ENCODE results near the gene TDP1. TPM values are rescaled to one million over a fixed set of nuclear protein-coding genes. Genes with fewer than 3 reads are reported as not detected.

The TDP1 gene
- total RNA-seq, result 10 to 100 TPM; 12.0 to 18.2 TPM

GRCh38 chr14:89955745-89956660, at the start of gene TDP1:
Gene TDP1, plus strand, starts transcription at chr14:89955927. Its CDS starts 7,188 bp downstream, at chr14:89963115.
- Histone ChIP-seq H3K36me3 (no peaks in the 10 kb centered on the region), H3K27ac (peak within 1 kb of the TSS; percentile 83 to 84), H3K4me1 (replicated peaks) (no peaks in the 10 kb centered on the region), H3K27me3 (replicated peaks; ENCODE audit: insufficient read depth) (no peaks in the 10 kb centered on the region), H3K4me3 (peak within 1 kb of the TSS; percentile 66 to 84), H3K9me3 (no peaks in the 10 kb centered on the region)
- intact Hi-C loops (cut with DNase I), result no loop called here
- under 1% methylated on average over 72 of the region's 84 CpGs for WGBS
- DNase-seq (ENCODE audit: low spot score), result peak; percentile 97
- TF ChIP-seq POLR2A (IDR thresholded peaks at IDR 0.05) (peak; percentile 85), POLR2AphosphoS5 (IDR thresholded peaks at IDR 0.05) (peak; percentile 96)
- TF ChIP-seq, protein P1, sequence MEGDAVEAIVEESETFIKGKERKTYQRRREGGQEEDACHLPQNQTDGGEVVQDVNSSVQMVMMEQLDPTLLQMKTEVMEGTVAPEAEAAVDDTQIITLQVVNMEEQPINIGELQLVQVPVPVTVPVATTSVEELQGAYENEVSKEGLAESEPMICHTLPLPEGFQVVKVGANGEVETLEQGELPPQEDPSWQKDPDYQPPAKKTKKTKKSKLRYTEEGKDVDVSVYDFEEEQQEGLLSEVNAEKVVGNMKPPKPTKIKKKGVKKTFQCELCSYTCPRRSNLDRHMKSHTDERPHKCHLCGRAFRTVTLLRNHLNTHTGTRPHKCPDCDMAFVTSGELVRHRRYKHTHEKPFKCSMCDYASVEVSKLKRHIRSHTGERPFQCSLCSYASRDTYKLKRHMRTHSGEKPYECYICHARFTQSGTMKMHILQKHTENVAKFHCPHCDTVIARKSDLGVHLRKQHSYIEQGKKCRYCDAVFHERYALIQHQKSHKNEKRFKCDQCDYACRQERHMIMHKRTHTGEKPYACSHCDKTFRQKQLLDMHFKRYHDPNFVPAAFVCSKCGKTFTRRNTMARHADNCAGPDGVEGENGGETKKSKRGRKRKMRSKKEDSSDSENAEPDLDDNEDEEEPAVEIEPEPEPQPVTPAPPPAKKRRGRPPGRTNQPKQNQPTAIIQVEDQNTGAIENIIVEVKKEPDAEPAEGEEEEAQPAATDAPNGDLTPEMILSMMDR (IDR thresholded peaks at IDR 0.05), result peak in 2 of 4 experiments; percentile 31 to 35

GRCh38 chr14:89906000-89906399, 49.7 kb upstream of the TDP1 start:
- Histone ChIP-seq H3K27me3 (replicated peaks; ENCODE audit: insufficient read depth) (no peaks in the 10 kb centered on the region), H3K9me3 (no peaks in the 10 kb centered on the region), H3K4me1 (replicated peaks) (no peaks in the 10 kb centered on the region), H3K36me3 (no peaks in the 10 kb centered on the region), H3K4me3 (no peak overlapping the region), H3K27ac (no peak overlapping the region)
- TF ChIP-seq POLR2AphosphoS5 (IDR thresholded peaks at IDR 0.05) (no peak), POLR2A (IDR thresholded peaks at IDR 0.05) (no peak)
- TF ChIP-seq, protein P1 (IDR thresholded peaks at IDR 0.05), result no peak
- DNase-seq (ENCODE audit: low spot score), result no peak
- intact Hi-C loops (cut with DNase I), result no loop called here

DNA sequence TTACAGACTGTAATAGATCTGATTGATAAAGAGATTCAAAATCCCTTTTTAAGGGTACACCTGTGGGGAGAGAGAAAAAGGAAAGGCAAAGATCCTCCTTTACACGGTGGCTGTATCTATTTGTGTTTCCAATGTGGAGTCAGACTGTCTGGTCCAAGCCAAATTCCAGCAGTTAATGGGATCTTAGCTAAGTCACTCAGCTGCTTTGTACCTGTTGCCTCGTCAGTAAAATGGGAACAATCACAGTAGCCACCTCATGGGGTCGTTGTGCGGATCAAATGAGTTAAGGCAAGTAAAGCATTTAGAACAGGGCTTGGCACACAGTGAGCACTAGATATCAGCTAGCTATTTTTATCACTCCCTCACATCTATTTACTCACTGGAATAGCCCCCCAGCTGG, 48.1 kb upstream of the TDP1 start:
- Histone ChIP-seq H3K27ac (no peak overlapping the region), H3K4me3 (no peak overlapping the region), H3K36me3 (no peaks in the 10 kb centered on the region), H3K9me3 (no peaks in the 10 kb centered on the region), H3K27me3 (replicated peaks; ENCODE audit: insufficient read depth) (no peaks in the 10 kb centered on the region), H3K4me1 (replicated peaks) (peaks cover 8% of the 10 kb centered on the region)
- TF ChIP-seq POLR2A (IDR thresholded peaks at IDR 0.05) (no peak), POLR2AphosphoS5 (IDR thresholded peaks at IDR 0.05) (no peak)
- TF ChIP-seq, protein P1 (IDR thresholded peaks at IDR 0.05), result no peak
- DNase-seq (ENCODE audit: low spot score), result no peak
- intact Hi-C loops (cut with DNase I), result no loop called here
- WGBS, result 68% methylated on average over 4 of the region's 4 CpGs

DNA sequence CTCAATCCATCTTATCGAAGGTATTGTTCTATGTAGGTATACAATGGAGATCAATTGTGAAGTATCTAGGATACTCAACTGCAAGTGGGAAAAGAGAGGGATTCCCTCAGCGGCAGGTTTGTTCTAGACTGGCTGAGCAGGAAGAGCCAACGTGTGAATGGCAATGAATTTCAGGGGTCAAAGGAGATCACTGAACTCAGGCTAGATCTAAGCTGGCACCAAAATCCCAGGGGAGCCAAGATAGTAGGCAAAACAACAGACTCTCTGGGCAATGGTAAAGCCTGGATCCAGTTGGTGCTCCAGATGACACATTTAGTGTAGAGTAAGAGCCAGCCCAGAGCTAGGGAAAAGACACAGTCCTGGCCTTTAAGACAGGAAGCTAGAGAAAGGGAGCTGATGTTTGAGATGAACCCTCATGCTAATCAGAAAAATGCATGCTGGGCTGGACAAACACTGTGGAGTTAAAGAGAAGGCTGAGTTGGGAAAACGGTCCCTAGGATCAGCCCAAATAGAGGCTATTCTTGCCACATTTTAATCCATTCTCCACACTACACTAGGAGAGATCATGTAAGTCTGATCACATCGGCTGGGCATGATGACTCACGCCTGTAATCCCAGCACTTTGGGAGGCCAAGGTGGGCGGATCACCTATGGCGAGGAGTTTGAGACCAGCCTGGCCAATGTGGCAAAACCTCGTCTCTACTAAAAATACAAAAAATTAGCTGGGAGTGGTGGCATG, 46.8 kb upstream of the TDP1 start:
- intact Hi-C loops (cut with DNase I), result no loop called here
- H3K9me3 ChIP-seq, result no peaks in the 10 kb centered on the region
- 96% methylated on average over 9 of the region's 9 CpGs for WGBS
- no peak for TF ChIP-seq POLR2AphosphoS5 (IDR thresholded peaks at IDR 0.05)
- TF ChIP-seq, protein P1 (IDR thresholded peaks at IDR 0.05), result no peak
- H3K36me3 ChIP-seq, result no peaks in the 10 kb centered on the region
- H3K4me3 ChIP-seq, result no peak overlapping the region
- peaks cover 8% of the 10 kb centered on the region for H3K4me1 ChIP-seq (replicated peaks)
- no peak for DNase-seq (ENCODE audit: low spot score)
- no peaks in the 10 kb centered on the region for H3K27me3 ChIP-seq (replicated peaks; ENCODE audit: insufficient read depth)
- no peak overlapping the region for H3K27ac ChIP-seq

All from prostate gland (tissue), 2 donors.